Prostate gland (tissue), 2 donors: Measurements from ENCODE around the gene METTL17. TPM values are rescaled to one million over a fixed set of nuclear protein-coding genes. Genes with fewer than 3 reads are reported as not detected.
"Not testable (repeated sequence)": the region's sequence is repeated elsewhere in the genome, so short reads cannot be mapped to it uniquely, and the experiment has no call there.

Source experiments
- DNase-seq: peaks from one replicate; pipeline ENCODE4 v3.0.0-alpha.2; 2019; ENCODE audit warnings: low spot score
- H3K27ac ChIP-seq, 2 donors: fragments of 200-600 bp; sonication (generic); 2 replicates each; pipeline ENCODE4 v1.5.1; 2017 to 2019
- H3K27me3 ChIP-seq: fragments of 200-600 bp; sonication (generic); replicated peaks from 2 replicates; pipeline ENCODE4 v1.5.1; 2019; ENCODE audit not compliant: insufficient read depth
- H3K36me3 ChIP-seq, 2 donors: fragments of 200-600 bp; sonication (generic); 1 replicate in 1 of 2; 2 replicates in 1 of 2; pipeline versions ENCODE4 v1.5.1 to v1.8.1; 2017 to 2019
- H3K4me1 ChIP-seq: fragments of 200-600 bp; sonication (generic); replicated peaks from 2 replicates; pipeline ENCODE4 v1.5.1; 2019
- H3K4me3 ChIP-seq, 2 donors: fragments of 200-600 bp; sonication (generic); 2 replicates each; pipeline ENCODE4 v1.5.1; 2017 to 2019
- H3K9me3 ChIP-seq: fragments of 200-600 bp; sonication (generic); 2 replicates; pipeline ENCODE4 v1.5.1; 2017
- CTCF ChIP-seq, 4 experiments: fragments of 200-600 bp in 2 of 4; fragments of 450-650 bp in 2 of 4; sonication (generic) in 2 of 4; IDR thresholded peaks; 1 replicate in 3 of 4; 2 replicates in 1 of 4; pipeline ENCODE4 v1.5.1; 2016 to 2019; ENCODE audit warnings: antibody characterized with exemption in 4 of 4, mild to moderate bottlenecking in 2 of 4, moderate library complexity in 2 of 4
- POLR2A ChIP-seq: fragments of 450-650 bp; IDR thresholded peaks from one replicate; pipeline ENCODE4 v1.6.1; 2016; ENCODE audit warnings: antibody characterized with exemption, mild to moderate bottlenecking
- POLR2AphosphoS5 ChIP-seq: sonication (generic); formaldehyde crosslinking; IDR thresholded peaks from one replicate; pipeline ENCODE4 v1.6.1; 2017; ENCODE audit warnings: antibody characterized with exemption
- WGBS: methylation state at CpG from one replicate; pipeline ENCODE4 v1.1.5; 2018; 5-methylcytosine and 5-hydroxymethylcytosine counted together
- intact Hi-C: fragments of 100-400 bp; cut with DNase I; formaldehyde crosslinking; loops from one replicate; pipeline ENCODE4 v1.14.2; 2022
- total RNA-seq, 2 donors: library from RNA; depleted of rRNA; stranded (reverse); fragments of >200 nt; gene quantifications; one replicate each; pipeline ENCODE4 v1.1.0, GENCODE V29; 2016

Gene METTL17
- total RNA-seq, 2 donors from 2014 or later, result 60.3 to 74.5 TPM

- Histone ChIP-seq H3K4me3 (no peak overlapping the region), H3K27ac (peak overlapping the region in 1 of 2 donors; percentile 80), H3K9me3 (no peaks in the 10 kb centered on the region), H3K4me1 (peaks cover 14% of the 10 kb centered on the region), H3K36me3 (no peaks in the 10 kb centered on the region), H3K27me3 (no peaks in the 10 kb centered on the region)
- WGBS, result 64% methylated on average over 8 of the region's 8 CpGs
- no peak for TF ChIP-seq CTCF (IDR thresholded peaks at IDR 0.05)
- no peak for TF ChIP-seq POLR2A
- no peak for TF ChIP-seq POLR2AphosphoS5
- no peak for DNase-seq
- intact Hi-C loops, result loop anchor here (2.0 to 10.0 kb wide), 2 partner anchors 26 to 186 kb away; no protein-coding TSS in a partner anchor
Measured at GRCh38 chr14:21040370-21040925, 50.7 kb downstream of the METTL17 start.

DNA sequence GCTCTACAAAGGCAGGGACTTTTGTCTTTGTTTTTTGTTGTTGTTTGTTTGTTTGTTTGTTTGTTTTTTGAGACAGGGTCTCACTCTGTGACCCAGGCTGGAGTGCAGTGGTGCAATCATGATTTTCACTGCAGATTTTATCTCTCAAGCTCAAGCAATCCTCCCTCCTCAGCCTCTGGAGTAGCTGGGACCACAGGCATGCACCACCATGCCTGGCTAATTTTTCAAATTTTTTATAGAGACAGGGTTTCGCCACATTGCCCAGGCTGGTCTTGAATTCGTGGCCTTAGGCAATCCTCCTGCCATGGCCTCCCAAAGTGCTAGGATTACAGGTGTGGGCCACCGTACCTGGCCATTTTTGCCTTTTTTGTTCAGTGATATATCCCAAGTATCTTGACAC, 51.2 kb downstream of the METTL17 start:
- H3K4me1 ChIP-seq, result peaks cover 14% of the 10 kb centered on the region
- intact Hi-C loops, result loop anchor here (2.0 to 10.0 kb wide), 2 partner anchors 26 to 186 kb away; no protein-coding TSS in a partner anchor
- not testable (repeated sequence) for H3K27ac ChIP-seq, DNase-seq, H3K27me3 ChIP-seq, H3K4me3 ChIP-seq, H3K9me3 ChIP-seq, H3K36me3 ChIP-seq
- WGBS, result 70% methylated on average over 3 of the region's 3 CpGs

DNA sequence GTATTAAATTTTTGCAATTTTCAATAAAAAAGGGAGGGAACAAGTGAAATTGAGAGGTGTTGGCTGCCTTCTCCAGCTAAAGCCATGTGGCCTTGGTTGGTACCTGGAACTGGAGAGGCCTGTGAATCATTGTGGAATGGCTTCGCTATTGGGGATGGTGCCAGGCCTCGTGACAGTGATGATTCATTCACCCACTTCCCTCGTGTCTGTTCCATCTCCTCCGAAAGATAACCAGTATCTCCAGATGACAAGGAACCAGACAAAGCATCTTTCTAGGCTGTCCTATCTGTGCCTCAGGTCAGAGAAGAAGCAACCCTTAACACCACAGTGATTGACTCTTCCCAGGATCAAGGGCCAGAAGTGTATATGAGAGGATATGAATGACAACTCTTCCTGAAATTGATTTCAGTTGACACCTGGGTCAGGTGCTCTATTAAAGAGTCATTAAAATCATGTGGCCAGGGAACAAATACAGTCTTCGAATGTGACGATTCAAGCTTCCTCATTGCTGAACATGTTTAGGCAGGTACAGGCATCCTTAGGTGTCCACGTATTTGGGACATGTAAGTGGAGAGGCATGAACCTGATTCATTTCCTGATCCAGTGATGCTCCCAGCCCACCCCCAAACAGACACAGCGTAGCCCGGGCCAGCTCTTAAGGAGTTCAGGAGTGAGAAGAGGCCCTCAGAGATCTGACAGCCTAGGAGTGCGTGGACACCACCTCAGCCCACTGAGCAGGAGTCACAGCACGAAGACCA, 52.1 kb downstream of the METTL17 start, which contains the start of gene RNASE7:
Gene RNASE7 (plus strand): TSS at position 687 of the 758 bp plus-strand sequence. CDS start 631 bp downstream, outside the sequence.
- Histone ChIP-seq H3K36me3 (no peaks in the 10 kb centered on the region), H3K27me3 (no peaks in the 10 kb centered on the region), H3K27ac (peak within 1 kb of the TSS; percentile 4 to 34), H3K4me1 (peaks cover 14% of the 10 kb centered on the region), H3K9me3 (no peaks in the 10 kb centered on the region), H3K4me3 (no peak within 1 kb of the TSS)
- peak; percentile 54 for DNase-seq
- intact Hi-C loops, result loop anchor here (2.0 to 10.0 kb wide), 2 partner anchors 27 to 187 kb away; no protein-coding TSS in a partner anchor
- TF ChIP-seq POLR2AphosphoS5, result peak; percentile 81
- no peak for TF ChIP-seq CTCF (IDR thresholded peaks at IDR 0.05)
- no peak for TF ChIP-seq POLR2A
- 51% methylated on average over 11 of the region's 11 CpGs for WGBS

- H3K4me1 ChIP-seq, result peaks cover 14% of the 10 kb centered on the region
- intact Hi-C loops, result loop anchor here (10.0 kb wide), 1 partner anchor 188 kb away; no protein-coding TSS in a partner anchor
- no peak for TF ChIP-seq CTCF (IDR thresholded peaks at IDR 0.05)
- TF ChIP-seq POLR2AphosphoS5, result no peak
- no peak for TF ChIP-seq POLR2A
- no peaks in the 10 kb centered on the region for H3K27me3 ChIP-seq
- no peak overlapping the region for H3K4me3 ChIP-seq
- no peaks in the 10 kb centered on the region for H3K9me3 ChIP-seq
- H3K36me3 ChIP-seq, result no peaks in the 10 kb centered on the region
- WGBS, result 61% methylated on average over 8 of the region's 8 CpGs
- DNase-seq, result no peak
- H3K27ac ChIP-seq, result no peak overlapping the region
Measured at GRCh38 chr14:21042918-21043317, 53.1 kb downstream of the METTL17 start.

- Histone ChIP-seq H3K27ac (no peak overlapping the region), H3K36me3 (no peaks in the 10 kb centered on the region), H3K4me1 (peaks cover 12% of the 10 kb centered on the region), H3K4me3 (no peak overlapping the region), H3K9me3 (no peaks in the 10 kb centered on the region), H3K27me3 (no peaks in the 10 kb centered on the region)
- no peak for DNase-seq
- TF ChIP-seq POLR2AphosphoS5 (no peak), POLR2A (no peak), CTCF (IDR thresholded peaks at IDR 0.05) (no peak)
- 55% methylated on average over 2 of the region's 2 CpGs for WGBS
- intact Hi-C loops, result loop anchor here (10.0 kb wide), 1 partner anchor 189 kb away; no protein-coding TSS in a partner anchor
Measured at GRCh38 chr14:21043387-21043973, 53.7 kb downstream of the METTL17 start.
